Progenitor cell of endocrine pancreas (in vitro differentiated cells): ENCODE measurements around the gene DFFB. TPM values are rescaled to one million over a fixed set of nuclear protein-coding genes. Genes with fewer than 3 reads are reported as not detected.
"Not testable (repeated sequence)": the region's sequence is repeated elsewhere in the genome, so short reads cannot be mapped to it uniquely, and the experiment has no call there.

Experiments used
- DNase-seq: peaks from one replicate; pipeline ENCODE4 v3.0.0; 2021; ENCODE audit warnings: low spot score; ENCODE audit not compliant: unreplicated experiment
- H3K27ac Mint-ChIP-seq: 2 replicates; pipeline ENCODE4 v1.8.0; 2021; ENCODE audit warnings: mild to moderate bottlenecking, moderate library complexity, mixed read lengths
- H3K27me3 Mint-ChIP-seq: 2 replicates; pipeline ENCODE4 v1.8.0; 2021; ENCODE audit warnings: mixed read lengths
- H3K36me3 Mint-ChIP-seq: 2 replicates; pipeline ENCODE4 v1.8.0; 2022; ENCODE audit warnings: mixed read lengths; ENCODE audit not compliant: insufficient read depth
- H3K4me1 Mint-ChIP-seq: 2 replicates; pipeline ENCODE4 v1.8.0; 2021; ENCODE audit warnings: low read depth, mixed read lengths
- H3K4me3 Mint-ChIP-seq: 2 replicates; pipeline ENCODE4 v1.8.0; 2021; ENCODE audit warnings: low read depth, mild to moderate bottlenecking, moderate library complexity, mixed read lengths
- H3K9me3 Mint-ChIP-seq: 2 replicates; pipeline ENCODE4 v1.8.0; 2021; ENCODE audit warnings: low read depth, mixed read lengths
- long read RNA-seq: library from polyadenylated mRNA; unstranded; transcript quantifications from one replicate; pipeline ENCODE4 v2.0.0, GENCODE V29; 2020
- total RNA-seq: library from RNA; stranded (reverse); gene quantifications from 2 replicates; pipeline ENCODE4 v1.2.1, GENCODE V29; 2021
- TF ChIP-seq, protein P1 (sequence below): fragments of 200-600 bp; sonication (generic); IDR thresholded peaks from one replicate; pipeline ENCODE4 v1.5.0; 2021; ENCODE audit warnings: antibody characterized with exemption, mild to moderate bottlenecking; ENCODE audit not compliant: unreplicated experiment

DFFB gene, protein sequence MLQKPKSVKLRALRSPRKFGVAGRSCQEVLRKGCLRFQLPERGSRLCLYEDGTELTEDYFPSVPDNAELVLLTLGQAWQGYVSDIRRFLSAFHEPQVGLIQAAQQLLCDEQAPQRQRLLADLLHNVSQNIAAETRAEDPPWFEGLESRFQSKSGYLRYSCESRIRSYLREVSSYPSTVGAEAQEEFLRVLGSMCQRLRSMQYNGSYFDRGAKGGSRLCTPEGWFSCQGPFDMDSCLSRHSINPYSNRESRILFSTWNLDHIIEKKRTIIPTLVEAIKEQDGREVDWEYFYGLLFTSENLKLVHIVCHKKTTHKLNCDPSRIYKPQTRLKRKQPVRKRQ
- 11.5 and 11.9 TPM in 2 replicates for total RNA-seq
- long read RNA-seq, transcript DFFB-205 (7 exons, 3,028 nt): major isoform, 24 of 38 reads
- long read RNA-seq, partial matches to known transcripts: 0 of 38 reads
- long read RNA-seq, other reads (novel, unspliced or antisense): 12 of 38 reads

DNA sequence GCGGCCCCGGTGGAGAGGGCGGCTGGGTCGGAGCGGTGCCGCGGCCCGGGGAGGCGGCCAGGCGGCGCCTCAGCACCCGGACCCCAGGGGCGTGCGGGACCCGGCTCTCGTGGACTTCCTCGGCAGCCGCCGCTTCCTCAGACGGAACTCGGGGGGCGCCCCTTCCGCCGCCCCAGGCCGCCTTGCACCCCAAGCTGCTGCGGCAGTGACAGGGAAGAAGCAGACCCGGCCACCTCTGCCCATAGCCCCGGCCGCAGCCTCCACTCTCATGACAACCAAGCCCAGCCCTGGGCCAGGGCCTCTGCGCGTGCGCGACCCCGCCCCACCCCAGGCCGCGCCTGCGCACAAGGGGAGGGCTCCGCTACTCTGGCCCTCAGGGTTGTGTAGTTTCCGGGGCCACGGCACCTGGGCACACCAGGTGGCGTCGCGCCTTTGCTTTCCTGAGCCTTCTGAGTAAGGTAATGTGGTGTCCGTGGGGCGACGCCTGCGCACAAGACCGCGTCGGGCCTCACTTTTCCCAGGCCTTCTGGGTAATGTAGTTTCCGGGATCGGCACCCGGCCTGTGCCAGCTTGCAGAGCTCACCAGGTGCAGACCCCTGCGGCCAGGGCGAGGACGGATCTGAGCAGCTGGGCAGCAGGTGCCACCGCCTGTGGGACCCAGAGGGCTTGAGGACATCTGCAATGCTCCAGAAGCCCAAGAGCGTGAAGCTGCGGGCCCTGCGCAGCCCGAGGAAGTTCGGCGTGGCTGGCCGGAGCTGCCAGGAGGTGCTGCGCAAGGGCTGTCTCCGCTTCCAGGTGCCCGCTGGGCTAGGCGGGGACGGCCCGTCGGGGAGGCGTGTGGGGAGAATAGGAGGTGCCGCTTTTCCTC, at the start of gene DFFB, which contains the start of gene CEP104:
Gene DFFB, plus strand, starts transcription at position 554 of the 868 bp plus-strand sequence. Its CDS starts 128 bp downstream, at position 682.
Gene CEP104, minus strand, starts transcription at position 289 of the 868 bp plus-strand sequence. CDS start 4,804 bp downstream, outside the sequence.
- DNase-seq: peak; percentile 98
- no peaks in the 10 kb centered on the region for H3K27me3 Mint-ChIP-seq
- TF ChIP-seq, protein P1, sequence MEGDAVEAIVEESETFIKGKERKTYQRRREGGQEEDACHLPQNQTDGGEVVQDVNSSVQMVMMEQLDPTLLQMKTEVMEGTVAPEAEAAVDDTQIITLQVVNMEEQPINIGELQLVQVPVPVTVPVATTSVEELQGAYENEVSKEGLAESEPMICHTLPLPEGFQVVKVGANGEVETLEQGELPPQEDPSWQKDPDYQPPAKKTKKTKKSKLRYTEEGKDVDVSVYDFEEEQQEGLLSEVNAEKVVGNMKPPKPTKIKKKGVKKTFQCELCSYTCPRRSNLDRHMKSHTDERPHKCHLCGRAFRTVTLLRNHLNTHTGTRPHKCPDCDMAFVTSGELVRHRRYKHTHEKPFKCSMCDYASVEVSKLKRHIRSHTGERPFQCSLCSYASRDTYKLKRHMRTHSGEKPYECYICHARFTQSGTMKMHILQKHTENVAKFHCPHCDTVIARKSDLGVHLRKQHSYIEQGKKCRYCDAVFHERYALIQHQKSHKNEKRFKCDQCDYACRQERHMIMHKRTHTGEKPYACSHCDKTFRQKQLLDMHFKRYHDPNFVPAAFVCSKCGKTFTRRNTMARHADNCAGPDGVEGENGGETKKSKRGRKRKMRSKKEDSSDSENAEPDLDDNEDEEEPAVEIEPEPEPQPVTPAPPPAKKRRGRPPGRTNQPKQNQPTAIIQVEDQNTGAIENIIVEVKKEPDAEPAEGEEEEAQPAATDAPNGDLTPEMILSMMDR: peak; percentile 47
- no peaks in the 10 kb centered on the region for H3K36me3 Mint-ChIP-seq
- H3K4me1 Mint-ChIP-seq: peaks cover 15% of the 10 kb centered on the region
- H3K4me3 Mint-ChIP-seq: peak within 1 kb of the TSS; percentile 98
- H3K27ac Mint-ChIP-seq: peak within 1 kb of the TSS; percentile 96
- no peaks in the 10 kb centered on the region for H3K9me3 Mint-ChIP-seq

DNA sequence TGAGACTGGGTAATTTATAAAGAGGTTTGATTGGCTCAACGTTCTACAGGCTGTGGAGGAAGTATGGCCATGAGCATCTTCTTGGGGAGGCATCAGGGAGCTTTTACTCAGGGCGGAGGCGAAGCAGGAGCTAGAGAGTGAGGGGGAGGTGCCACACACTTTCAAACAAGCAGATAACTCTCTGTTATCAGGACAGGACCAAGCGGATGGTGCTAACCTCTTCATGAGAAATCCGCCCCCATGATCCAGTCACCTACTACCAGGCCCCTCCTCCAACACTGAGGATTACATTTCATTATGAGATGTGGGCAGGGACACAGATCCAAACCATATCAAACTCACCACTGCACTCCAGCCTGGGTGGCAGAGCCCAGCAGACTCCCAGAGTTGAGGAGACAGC, 49.5 kb upstream of the DFFB start:
- DNase-seq: no peak
- H3K27me3 Mint-ChIP-seq: peaks cover 15% of the 10 kb centered on the region
- H3K36me3 Mint-ChIP-seq: no peaks in the 10 kb centered on the region
- no peak overlapping the region for H3K27ac Mint-ChIP-seq
- H3K9me3 Mint-ChIP-seq: peaks cover 12% of the 10 kb centered on the region
- no peaks in the 10 kb centered on the region for H3K4me1 Mint-ChIP-seq
- no peak overlapping the region for H3K4me3 Mint-ChIP-seq
- TF ChIP-seq, protein P1: no peak

DNA sequence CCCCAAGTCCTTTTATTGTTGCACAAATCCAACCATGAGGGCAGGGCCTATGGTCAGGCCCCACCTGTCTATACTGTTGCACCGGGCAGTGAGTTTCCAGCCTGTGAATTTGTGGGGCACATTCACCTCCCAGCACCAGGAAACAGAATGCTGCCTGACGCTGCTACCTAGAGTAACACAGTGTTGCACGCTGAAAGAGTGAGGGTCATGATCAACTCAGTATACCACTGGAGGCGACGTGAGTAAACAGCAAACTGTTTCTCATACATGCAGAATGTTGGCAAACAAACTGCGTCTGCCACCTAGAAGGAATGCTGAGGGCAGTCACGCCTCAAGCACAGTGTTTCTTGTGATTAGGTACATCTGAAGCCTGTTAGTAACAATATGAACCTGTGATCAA, 47.6 kb upstream of the DFFB start:
- Mint-ChIP-seq H3K27ac (no peak overlapping the region), H3K4me1 (no peaks in the 10 kb centered on the region), H3K9me3 (peaks cover 12% of the 10 kb centered on the region), H3K36me3 (peaks cover 1% of the 10 kb centered on the region), H3K27me3 (peaks cover 3% of the 10 kb centered on the region), H3K4me3 (no peak overlapping the region)
- TF ChIP-seq, protein P1: no peak
- no peak for DNase-seq

DNA sequence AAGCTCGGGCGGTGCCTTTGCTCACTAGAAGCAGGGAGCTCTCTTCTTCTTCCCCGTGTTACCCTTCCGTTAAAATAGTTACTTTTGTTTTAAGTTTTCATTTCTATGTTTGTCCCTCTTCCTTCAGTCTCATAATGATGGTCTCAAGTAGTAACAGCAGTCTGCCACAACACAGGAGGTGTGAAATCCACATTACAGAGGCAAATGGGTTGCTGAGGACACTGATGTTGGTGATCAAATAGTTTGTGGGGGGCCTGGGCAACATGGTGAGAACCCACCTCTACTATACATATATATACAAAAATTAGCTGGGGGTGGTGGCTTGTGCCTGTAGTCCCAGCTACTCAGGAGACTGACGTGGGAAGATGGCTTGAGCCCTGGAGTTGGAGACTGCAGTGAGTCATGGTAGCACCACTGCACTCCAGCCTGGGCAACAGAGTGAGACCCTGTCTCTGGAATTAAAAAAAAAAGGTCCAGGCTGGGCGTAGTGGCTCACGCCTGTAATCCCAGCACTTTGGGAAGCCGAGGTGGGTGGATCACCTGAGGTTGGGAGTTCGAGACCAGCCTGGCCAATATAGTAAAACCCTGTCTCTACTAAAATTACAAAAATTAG, 47.0 kb upstream of the DFFB start:
- not testable (repeated sequence) for H3K27ac Mint-ChIP-seq, H3K4me1 Mint-ChIP-seq, DNase-seq, H3K27me3 Mint-ChIP-seq, H3K36me3 Mint-ChIP-seq, H3K4me3 Mint-ChIP-seq
- peaks cover 12% of the 10 kb centered on the region for H3K9me3 Mint-ChIP-seq

DNA sequence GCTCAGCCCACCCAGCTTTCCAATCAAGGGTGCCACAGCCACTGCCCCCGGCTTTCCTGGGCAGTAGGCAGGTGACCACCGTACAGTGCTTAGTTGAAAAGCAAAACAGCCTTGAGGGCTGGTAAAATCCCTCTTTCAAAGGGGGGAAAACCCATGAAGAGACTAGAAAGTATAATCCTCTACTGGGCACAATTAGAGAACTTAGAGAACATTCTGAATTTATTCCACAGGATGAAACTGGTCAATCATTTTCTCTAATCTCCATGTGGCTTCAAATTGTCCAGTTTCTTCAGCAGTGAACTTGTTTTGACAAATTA, 45.7 kb upstream of the DFFB start:
- Mint-ChIP-seq H3K27ac (no peak overlapping the region), H3K9me3 (peaks cover 3% of the 10 kb centered on the region), H3K4me1 (no peaks in the 10 kb centered on the region), H3K4me3 (no peak overlapping the region), H3K27me3 (no peaks in the 10 kb centered on the region), H3K36me3 (peaks cover 1% of the 10 kb centered on the region)
- DNase-seq: no peak
- TF ChIP-seq, protein P1: no peak
